A673 (cell line): ENCODE measurements around the gene PCDH17.

Experiments
- EZH2 ChIP-seq: fragments of 200-600 bp; sonication (generic); IDR thresholded peaks from 2 replicates; pipeline ENCODE4 v1.6.1; 2017; ENCODE audit warnings: borderline replicate concordance, low read depth, mild to moderate bottlenecking, mixed read lengths, antibody characterized with exemption, low read length; ENCODE audit not compliant: poor library complexity, severe bottlenecking
- TF ChIP-seq, protein P1 (sequence below): fragments of 300-800, 200-600 bp; sonication (generic); conservative IDR thresholded peaks from 2 replicates; pipeline ENCODE4 v1.5.1; 2017; ENCODE audit warnings: low read depth, mild to moderate bottlenecking, antibody characterized with exemption, low read length, moderate library complexity, mixed read lengths

DNA sequence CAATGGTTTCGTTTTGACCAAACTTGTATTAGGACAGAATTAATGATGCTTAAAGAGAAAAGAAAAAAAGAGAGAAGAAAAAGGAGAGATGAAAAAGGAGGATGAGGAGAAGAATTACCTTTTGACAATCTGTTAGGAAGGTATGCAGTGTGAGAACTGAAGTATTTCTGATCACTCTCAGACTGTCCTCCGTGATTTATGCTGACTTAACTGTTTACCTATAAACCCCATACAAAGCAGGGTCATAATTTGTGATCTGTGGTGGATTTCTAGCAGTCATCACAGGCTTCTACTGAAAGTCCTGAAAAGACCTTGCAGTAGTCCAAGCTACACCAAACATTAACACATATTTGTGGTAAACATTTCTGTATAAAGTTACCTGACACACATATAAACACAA is 93.9 kb downstream of the PCDH17 start:
- TF ChIP-seq, protein P1, sequence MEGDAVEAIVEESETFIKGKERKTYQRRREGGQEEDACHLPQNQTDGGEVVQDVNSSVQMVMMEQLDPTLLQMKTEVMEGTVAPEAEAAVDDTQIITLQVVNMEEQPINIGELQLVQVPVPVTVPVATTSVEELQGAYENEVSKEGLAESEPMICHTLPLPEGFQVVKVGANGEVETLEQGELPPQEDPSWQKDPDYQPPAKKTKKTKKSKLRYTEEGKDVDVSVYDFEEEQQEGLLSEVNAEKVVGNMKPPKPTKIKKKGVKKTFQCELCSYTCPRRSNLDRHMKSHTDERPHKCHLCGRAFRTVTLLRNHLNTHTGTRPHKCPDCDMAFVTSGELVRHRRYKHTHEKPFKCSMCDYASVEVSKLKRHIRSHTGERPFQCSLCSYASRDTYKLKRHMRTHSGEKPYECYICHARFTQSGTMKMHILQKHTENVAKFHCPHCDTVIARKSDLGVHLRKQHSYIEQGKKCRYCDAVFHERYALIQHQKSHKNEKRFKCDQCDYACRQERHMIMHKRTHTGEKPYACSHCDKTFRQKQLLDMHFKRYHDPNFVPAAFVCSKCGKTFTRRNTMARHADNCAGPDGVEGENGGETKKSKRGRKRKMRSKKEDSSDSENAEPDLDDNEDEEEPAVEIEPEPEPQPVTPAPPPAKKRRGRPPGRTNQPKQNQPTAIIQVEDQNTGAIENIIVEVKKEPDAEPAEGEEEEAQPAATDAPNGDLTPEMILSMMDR, result no peak
- no peak for TF ChIP-seq EZH2
